Testis (tissue), 3 donors: ENCODE results near the gene ERF. TPM values are rescaled to one million over a fixed set of nuclear protein-coding genes. Genes with fewer than 3 reads are reported as not detected.

ENCODE experiments used
- DNase-seq: peaks from one replicate; pipeline ENCODE4 v3.0.0-alpha.2; 2019
- H3K27ac ChIP-seq, 2 donors: fragments of 200-600 bp; sonication (generic); one replicate each; pipeline ENCODE4 v1.5.1; 2019
- H3K27me3 ChIP-seq: fragments of 200-600 bp; sonication (generic); one replicate; pipeline ENCODE4 v1.5.1; 2019
- H3K36me3 ChIP-seq: fragments of 200-600 bp; sonication (generic); one replicate; pipeline ENCODE4 v1.5.1; 2017; ENCODE audit warnings: low read depth; ENCODE audit errors: missing control alignments
- H3K4me1 ChIP-seq: fragments of 200-600 bp; sonication (generic); one replicate; pipeline ENCODE4 v1.5.1; 2019
- H3K4me3 ChIP-seq, 2 donors: fragments of 200-600 bp; sonication (generic); one replicate each; pipeline ENCODE4 v1.5.1; 2017 to 2019
- H3K9me3 ChIP-seq: fragments of 200-600 bp; sonication (generic); one replicate; pipeline ENCODE4 v1.5.1; 2017
- CTCF ChIP-seq, 3 experiments: fragments of 450-650 bp in 2 of 3; fragments of 200-600 bp in 1 of 3; sonication (generic) in 1 of 3; IDR thresholded peaks; one replicate each; pipeline ENCODE4 v1.5.1; 2016 to 2019; ENCODE audit warnings: antibody characterized with exemption in 3 of 3, mild to moderate bottlenecking in 2 of 3, moderate library complexity in 1 of 3
- POLR2A ChIP-seq: fragments of 450-650 bp; IDR thresholded peaks from one replicate; pipeline ENCODE4 v1.6.1; 2017; ENCODE audit warnings: antibody characterized with exemption, mild to moderate bottlenecking, moderate library complexity
- WGBS, 2 donors: methylation state at CpG; one replicate each; pipeline ENCODE4 v1.1.5; 2018; 5-methylcytosine and 5-hydroxymethylcytosine counted together
- intact Hi-C: fragments of 100-400 bp; cut with DNase I; formaldehyde crosslinking; loops from one replicate; pipeline ENCODE4 v1.15.1; 2023; ENCODE audit warnings: low total_unique reads
- polyA plus RNA-seq: library from polyadenylated mRNA; stranded (reverse); fragments of 350-450 nt; fragmentation: Illumina TruSeq; extraction: RNeasy Lipid Tissue Mini Kit (QIAGEN cat#74804); gene quantifications from one replicate; pipeline ENCODE4 v1.2.3, GENCODE V29; 2014; ENCODE audit warnings: low read depth, low replicate concordance; ENCODE audit not compliant: insufficient read depth
- total RNA-seq, 2 donors: library from RNA; depleted of rRNA; stranded (reverse); fragments of >200 nt; gene quantifications; one replicate each; pipeline ENCODE4 v1.2.3, GENCODE V29; 2016

Gene ERF
- total and polyA plus RNA-seq, 3 donors from 2014 or later: 59.6 to 120 (median 85.4) TPM

GRCh38 chr19:42198676-42199439 lies 56.1 kb downstream of the ERF start:
- WGBS, 2 donors: 68 to 74% methylated on average over 6 of the region's 7 CpGs
- no peaks in the 10 kb centered on the region for H3K27me3 ChIP-seq
- no peak for DNase-seq
- no peaks in the 10 kb centered on the region for H3K36me3 ChIP-seq
- H3K9me3 ChIP-seq: no peaks in the 10 kb centered on the region
- intact Hi-C loops: no loop called here
- no peaks in the 10 kb centered on the region for H3K4me1 ChIP-seq
- no peak overlapping the region for H3K4me3 ChIP-seq
- H3K27ac ChIP-seq: no peak overlapping the region
- no peak for TF ChIP-seq CTCF (IDR thresholded peaks at IDR 0.05)
- TF ChIP-seq POLR2A: no peak

Other genes with a start within 250 kb of the ERF start
- gene GRIK5, start 184.9 kb downstream of the ERF start, total RNA-seq: 10 to 100 TPM; 43.8 to 87.4 TPM
- 31.7 TPM for gene GRIK5, start 184.9 kb downstream of the ERF start, polyA plus RNA-seq
- 10 to 100 TPM; 63.2 to 64.8 TPM for gene ZNF574, start 179.0 kb downstream of the ERF start, total RNA-seq
- 47.4 TPM for gene ZNF574, start 179.0 kb downstream of the ERF start, polyA plus RNA-seq
- 10 to 100 TPM in 1 of 2 donors, 1 to 10 TPM in 1; 9.4 to 20.6 TPM for gene POU2F2, start 122.7 kb downstream of the ERF start, total RNA-seq
- gene POU2F2, start 122.7 kb downstream of the ERF start, polyA plus RNA-seq: 13.2 TPM
- 10 to 100 TPM; 54.4 to 80.0 TPM for gene DEDD2, start 37.5 kb downstream of the ERF start, total RNA-seq
- 40.7 TPM for gene DEDD2, start 37.5 kb downstream of the ERF start, polyA plus RNA-seq
- 10 to 100 TPM; 10.1 to 12.2 TPM for gene ZNF526, start 34.8 kb downstream of the ERF start, total RNA-seq
- 10.1 TPM for gene ZNF526, start 34.8 kb downstream of the ERF start, polyA plus RNA-seq
- gene GSK3A, start 12.5 kb downstream of the ERF start, total RNA-seq: 10 to 100 TPM; 54.3 to 64.3 TPM
- gene GSK3A, start 12.5 kb downstream of the ERF start, polyA plus RNA-seq: 98.1 TPM
- gene CIC, start 14.1 kb upstream of the ERF start, total RNA-seq: 100 to 1,000 TPM; 163 to 181 TPM
- 95.6 TPM for gene CIC, start 14.1 kb upstream of the ERF start, polyA plus RNA-seq
- 10 to 100 TPM; 16.8 to 18.3 TPM for gene PRR19, start 47.0 kb upstream of the ERF start, total RNA-seq
- gene PRR19, start 47.0 kb upstream of the ERF start, polyA plus RNA-seq: 37.4 TPM
- gene PAFAH1B3, start 47.5 kb upstream of the ERF start, total RNA-seq: 10 to 100 TPM; 50.7 to 66.7 TPM
- 45.1 TPM for gene PAFAH1B3, start 47.5 kb upstream of the ERF start, polyA plus RNA-seq
- gene TMEM145, start 58.2 kb upstream of the ERF start, total RNA-seq: 10 to 100 TPM in 1 of 2 donors, 1 to 10 TPM in 1; 7.2 to 12.3 TPM
- 6.9 TPM for gene TMEM145, start 58.2 kb upstream of the ERF start, polyA plus RNA-seq
- 10 to 100 TPM; 26.9 to 27.3 TPM for gene MEGF8, start 70.5 kb upstream of the ERF start, total RNA-seq
- gene MEGF8, start 70.5 kb upstream of the ERF start, polyA plus RNA-seq: 18.8 TPM
- 1 to 10 TPM; 1.9 to 5.0 TPM for gene CNFN, start 135.2 kb upstream of the ERF start, total RNA-seq
- gene CNFN, start 135.2 kb upstream of the ERF start, polyA plus RNA-seq: 2.2 TPM
- 10 to 100 TPM; 49.2 to 73.5 TPM for gene LIPE, start 172.3 kb upstream of the ERF start, total RNA-seq
- 131 TPM for gene LIPE, start 172.3 kb upstream of the ERF start, polyA plus RNA-seq
- gene CXCL17, start 187.8 kb upstream of the ERF start, total RNA-seq: not detected
- not detected for gene CXCL17, start 187.8 kb upstream of the ERF start, polyA plus RNA-seq